OCI-LY3 (cell line): ENCODE data around the gene ARHGAP27.
"Not testable (repeated sequence)": the region's sequence is repeated elsewhere in the genome, so short reads cannot be mapped to it uniquely, and the experiment has no call there.

Experiments used
- EZH2phosphoT487 ChIP-seq: fragments of 200-600 bp; shearing (Covaris generic); IDR thresholded peaks from 2 replicates; pipeline ENCODE4 v1.6.1; 2018; ENCODE audit warnings: antibody characterized with exemption, mixed run types, low read depth
- TF ChIP-seq, protein P1 (sequence below): fragments of 200-600, 300-600 bp; sonication (generic); IDR thresholded peaks from 2 replicates; pipeline ENCODE4 v1.5.1; 2014; ENCODE audit warnings: antibody characterized with exemption, low read length, low read depth

DNA sequence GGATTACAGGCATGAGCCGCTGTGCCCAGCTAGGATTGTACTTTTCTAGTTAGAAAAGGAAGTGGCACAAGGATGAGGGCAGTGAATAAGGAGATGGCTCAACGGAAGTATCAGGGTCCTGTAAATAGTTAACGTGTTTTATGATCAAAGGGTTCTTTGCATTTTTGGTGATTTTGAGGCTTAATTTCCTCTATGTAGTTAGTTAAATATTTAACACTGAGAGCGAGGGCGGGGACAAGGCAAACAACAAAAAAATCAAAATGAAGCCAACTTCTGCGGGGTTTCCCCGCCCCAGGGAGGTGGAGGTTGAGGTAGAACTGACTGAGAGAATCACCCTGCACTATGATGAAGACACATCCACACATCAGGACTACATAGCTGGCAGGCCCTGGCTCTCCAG lies 15.4 kb upstream of the ARHGAP27 start:
- TF ChIP-seq, protein P1, sequence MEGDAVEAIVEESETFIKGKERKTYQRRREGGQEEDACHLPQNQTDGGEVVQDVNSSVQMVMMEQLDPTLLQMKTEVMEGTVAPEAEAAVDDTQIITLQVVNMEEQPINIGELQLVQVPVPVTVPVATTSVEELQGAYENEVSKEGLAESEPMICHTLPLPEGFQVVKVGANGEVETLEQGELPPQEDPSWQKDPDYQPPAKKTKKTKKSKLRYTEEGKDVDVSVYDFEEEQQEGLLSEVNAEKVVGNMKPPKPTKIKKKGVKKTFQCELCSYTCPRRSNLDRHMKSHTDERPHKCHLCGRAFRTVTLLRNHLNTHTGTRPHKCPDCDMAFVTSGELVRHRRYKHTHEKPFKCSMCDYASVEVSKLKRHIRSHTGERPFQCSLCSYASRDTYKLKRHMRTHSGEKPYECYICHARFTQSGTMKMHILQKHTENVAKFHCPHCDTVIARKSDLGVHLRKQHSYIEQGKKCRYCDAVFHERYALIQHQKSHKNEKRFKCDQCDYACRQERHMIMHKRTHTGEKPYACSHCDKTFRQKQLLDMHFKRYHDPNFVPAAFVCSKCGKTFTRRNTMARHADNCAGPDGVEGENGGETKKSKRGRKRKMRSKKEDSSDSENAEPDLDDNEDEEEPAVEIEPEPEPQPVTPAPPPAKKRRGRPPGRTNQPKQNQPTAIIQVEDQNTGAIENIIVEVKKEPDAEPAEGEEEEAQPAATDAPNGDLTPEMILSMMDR = not testable (repeated sequence)
- not testable (repeated sequence) for TF ChIP-seq EZH2phosphoT487
